K562 (cell line): ENCODE measurements around the gene GJE1.

ENCODE experiments used
- CREB1 ChIP-seq, 2 experiments: sonication (generic) in 1 of 2; formaldehyde crosslinking in 1 of 2; IDR thresholded peaks; 2 replicates each; pipeline versions ENCODE4 v1.6.1 to v1.8.0; 2012 to 2022; ENCODE audit warnings: inconsistent platforms in 1 of 2, mild to moderate bottlenecking in 1 of 2, missing genetic modification reagents in 1 of 2, moderate library complexity in 1 of 2
- CTCF ChIP-seq, 3 experiments: IDR thresholded peaks in 2 of 3; conservative IDR thresholded peaks in 1 of 3; 2 replicates each; pipeline ENCODE4 v1.5.1; 2011 to 2012; ENCODE audit warnings: low read length in 3 of 3, mild to moderate bottlenecking in 3 of 3, control low read depth in 2 of 3, improper control_type of control experiment in 1 of 3, inconsistent platforms in 1 of 3, low read depth in 1 of 3, mixed read lengths in 1 of 3, moderate library complexity in 1 of 3; ENCODE audit not compliant: insufficient read depth in 2 of 3
- EP300 ChIP-seq: IDR thresholded peaks from 2 replicates; pipeline ENCODE4 v1.6.1; 2012; ENCODE audit warnings: low read length, improper control_type of control experiment
- EZH2 ChIP-seq: IDR thresholded peaks from 2 replicates; pipeline ENCODE4 v1.6.1; 2012; ENCODE audit warnings: low read depth, mild to moderate bottlenecking, inconsistent platforms, low read length, borderline replicate concordance
- FOS ChIP-seq: IDR thresholded peaks from 3 replicates; pipeline ENCODE4 v1.6.1; 2011; ENCODE audit not compliant: insufficient read length; ENCODE audit errors: extremely low read depth
- HOMEZ ChIP-seq: fragments of 250-450 bp; sonication (Bioruptor Pico); IDR thresholded peaks from 2 replicates; pipeline ENCODE4 v1.4.0; 2020; ENCODE audit warnings: mild to moderate bottlenecking, moderate library complexity
- NCOR1 ChIP-seq: fragments of 450-650 bp; IDR thresholded peaks from 2 replicates; pipeline ENCODE4 v1.6.1; 2016; ENCODE audit warnings: mild to moderate bottlenecking, moderate library complexity
- POLR2AphosphoS5 ChIP-seq: IDR thresholded peaks from 2 replicates; pipeline ENCODE4 v1.6.1; 2011; ENCODE audit warnings: mild to moderate bottlenecking, low read depth, low read length, moderate library complexity; ENCODE audit not compliant: control insufficient read depth, insufficient read depth
- SMARCA4 ChIP-seq: fragments of 450-650 bp; IDR thresholded peaks from 2 replicates; pipeline ENCODE4 v1.6.1; 2016
- TRIM24 ChIP-seq, 2 experiments: fragments of 450-650 bp; IDR thresholded peaks; 2 replicates each; pipeline ENCODE4 v1.6.1; 2016
- USF2 ChIP-seq: sonication (generic); formaldehyde crosslinking; IDR thresholded peaks from 2 replicates; pipeline ENCODE4 v1.5.0; 2020; ENCODE audit warnings: missing genetic modification reagents
- ZNF232 ChIP-seq: sonication (generic); formaldehyde crosslinking; IDR thresholded peaks from 2 replicates; pipeline ENCODE4 v1.8.0; 2022; ENCODE audit warnings: mild to moderate bottlenecking, missing genetic modification reagents
- ZNF512 ChIP-seq: IDR thresholded peaks from 2 replicates; pipeline ENCODE4 v1.6.1; 2016; ENCODE audit warnings: missing genetic modification characterization, missing compliant biosample characterization
- ZNF695 ChIP-seq: fragments of 450-650 bp; formaldehyde crosslinking; IDR thresholded peaks from 2 replicates; pipeline ENCODE4 v1.4.0; 2020; ENCODE audit warnings: mild to moderate bottlenecking, moderate library complexity

DNA sequence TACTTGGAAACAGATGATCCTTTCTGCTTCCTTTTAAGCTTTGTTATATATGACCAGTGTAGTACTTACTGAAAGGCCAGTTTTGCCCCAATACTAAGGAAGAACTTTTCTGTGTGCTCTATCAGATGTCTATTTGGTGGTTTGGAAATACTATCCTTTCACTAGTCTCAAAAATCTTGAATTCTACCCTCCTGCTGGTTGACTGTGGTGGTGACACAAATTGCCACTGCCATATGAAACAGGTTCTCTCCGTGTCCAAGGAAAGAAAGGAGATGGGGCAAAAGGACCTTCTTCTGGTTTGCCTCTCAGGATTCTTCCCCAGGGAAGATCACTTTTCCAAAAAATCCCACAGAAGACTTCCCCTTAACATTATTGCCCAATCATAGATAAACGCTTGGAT, 6.2 kb downstream of the GJE1 start:
- TF ChIP-seq FOS (no peak), USF2 (CRISPR knock-in tag) (no peak), ZNF695 (no peak), EZH2 (no peak), CTCF (IDR thresholded peaks at IDR 0.05 in 2 of 3, conservative IDR thresholded peaks at IDR 0.05 in 1 of 3; ENCODE audit: insufficient read depth in 2 of 3, low read depth in 1 of 3, low read length in 3 of 3) (no peak), SMARCA4 (no peak), EP300 (no peak), CREB1 (IDR thresholded peaks at IDR 0.05) (no peak), CREB1 (CRISPR knock-in tag; IDR thresholded peaks at IDR 0.05) (no peak), POLR2AphosphoS5 (no peak), ZNF512 (tag) (no peak), NCOR1 (no peak), TRIM24 (IDR thresholded peaks at IDR 0.05) (no peak), HOMEZ (no peak), ZNF232 (CRISPR knock-in tag) (no peak)
